ENCODE results near the gene RNF220.

RNF220 gene

GRCh38 chr1:44436401-44437106 lies 31.5 kb downstream of the RNF220 start:
- no peak for DNase-seq

GRCh38 chr1:44437107-44437716 lies 32.2 kb downstream of the RNF220 start:
- DNase-seq = no peak

- no peak for DNase-seq
Observed at GRCh38 chr1:44442791-44443190, 37.7 kb downstream of the RNF220 start.

GRCh38 chr1:44447051-44447810 lies 42.2 kb downstream of the RNF220 start:
- no peak for DNase-seq

GRCh38 chr1:44453798-44454349 lies 48.8 kb downstream of the RNF220 start:
- DNase-seq = no peak

- DNase-seq = no peak
Observed at GRCh38 chr1:44454704-44455103, 49.6 kb downstream of the RNF220 start.

GRCh38 chr1:44460107-44460882 lies 55.2 kb downstream of the RNF220 start:
- DNase-seq = no peak

GRCh38 chr1:44464361-44464760 lies 59.3 kb downstream of the RNF220 start:
- DNase-seq = peak; percentile 11

- no peak for DNase-seq
Observed at GRCh38 chr1:44467566-44467965, 62.5 kb downstream of the RNF220 start.

- no peak for DNase-seq
Observed at GRCh38 chr1:44471911-44472453, 66.9 kb downstream of the RNF220 start.

GRCh38 chr1:44472620-44473525 lies 67.8 kb downstream of the RNF220 start:
- DNase-seq = no peak

- no peak for DNase-seq
Observed at GRCh38 chr1:44476891-44477290, 71.8 kb downstream of the RNF220 start.

GRCh38 chr1:44481701-44482100 lies 76.6 kb downstream of the RNF220 start:
- DNase-seq = no peak

GRCh38 chr1:44483089-44483874 lies 78.2 kb downstream of the RNF220 start:
- no peak for DNase-seq

GRCh38 chr1:44484155-44484688 lies 79.2 kb downstream of the RNF220 start:
- DNase-seq = peak; percentile 7

- peak; percentile 70 for DNase-seq
Observed at GRCh38 chr1:44485229-44485933, 80.3 kb downstream of the RNF220 start.

- no peak for DNase-seq
Observed at GRCh38 chr1:44485934-44486460, 80.9 kb downstream of the RNF220 start.

- DNase-seq = peak; percentile 3
Observed at GRCh38 chr1:44489481-44489880, 84.4 kb downstream of the RNF220 start.

- DNase-seq = no peak
Observed at GRCh38 chr1:44496541-44497171, 91.6 kb downstream of the RNF220 start.

Measured in fibroblast of skin of abdomen (primary cell).